ENCODE measurements around the gene COTL1.
"Not testable (repeated sequence)": the region's sequence is repeated elsewhere in the genome, so short reads cannot be mapped to it uniquely, and the experiment has no call there.

COTL1 gene

DNA sequence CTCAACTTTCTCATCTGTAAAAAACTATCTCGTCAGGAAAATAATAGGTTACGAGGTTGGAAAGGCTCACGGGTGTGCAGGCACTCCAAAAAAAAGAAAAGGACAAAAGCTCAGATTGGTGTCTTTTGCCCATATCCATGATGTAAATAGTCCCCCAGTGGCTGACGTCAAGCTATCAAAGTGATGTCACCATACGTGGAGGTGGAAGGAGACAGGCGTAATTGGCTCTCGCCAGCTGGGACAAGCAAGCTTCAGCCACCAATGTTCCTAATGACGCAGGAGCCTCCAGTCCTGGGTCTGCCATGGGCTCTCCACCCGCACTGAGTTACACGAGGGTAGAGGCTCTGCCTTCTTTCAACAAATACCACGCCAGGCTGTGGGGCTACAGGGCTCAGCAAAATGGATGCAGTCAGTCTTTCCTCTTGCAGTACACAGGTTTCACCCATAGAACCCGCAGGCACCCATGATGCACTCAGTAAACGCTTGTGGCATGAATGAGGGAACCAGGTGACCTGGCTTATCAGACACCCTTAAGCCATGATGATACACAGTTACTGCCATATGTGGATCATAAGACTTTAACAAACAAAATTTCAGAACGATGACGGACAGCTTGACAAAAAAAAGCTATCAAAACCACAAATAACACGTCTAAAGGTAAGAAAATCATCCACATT lies 50.5 kb downstream of the COTL1 start:
- no peak overlapping the region for H3K27ac ChIP-seq (ENCODE audit: low read depth, low read length)
- no peak overlapping the region for H3K4me3 ChIP-seq (ENCODE audit: low read depth, low read length)
- peaks cover 31% of the 10 kb centered on the region for H3K36me3 ChIP-seq (ENCODE audit: control insufficient read depth, insufficient read depth, low read length)
- H3K9ac ChIP-seq (ENCODE audit: low read length), result no peak overlapping the region
- H3K27me3 ChIP-seq (ENCODE audit: control insufficient read depth, insufficient read depth, low read length), result no peaks in the 10 kb centered on the region
- H3K9me3 ChIP-seq (ENCODE audit: control insufficient read depth, insufficient read depth, low read depth, low read length), result peaks cover 11% of the 10 kb centered on the region
- peaks cover 14% of the 10 kb centered on the region for H3K4me1 ChIP-seq (ENCODE audit: control insufficient read depth, insufficient read depth, low read length)

GRCh38 chr16:84566545-84567257 lies 51.2 kb downstream of the COTL1 start:
- Histone ChIP-seq H3K9ac (ENCODE audit: low read length) (no peak overlapping the region), H3K27ac (ENCODE audit: low read depth, low read length) (no peak overlapping the region), H3K36me3 (ENCODE audit: control insufficient read depth, insufficient read depth, low read length) (peaks cover 31% of the 10 kb centered on the region), H3K4me3 (ENCODE audit: low read depth, low read length) (no peak overlapping the region), H3K27me3 (ENCODE audit: control insufficient read depth, insufficient read depth, low read length) (no peaks in the 10 kb centered on the region), H3K4me1 (ENCODE audit: control insufficient read depth, insufficient read depth, low read length) (peaks cover 20% of the 10 kb centered on the region), H3K9me3 (ENCODE audit: control insufficient read depth, insufficient read depth, low read depth, low read length) (peaks cover 11% of the 10 kb centered on the region)

GRCh38 chr16:84565669-84566495 lies 52.0 kb downstream of the COTL1 start:
- Histone ChIP-seq H3K9ac (ENCODE audit: low read length) (no peak overlapping the region), H3K36me3 (ENCODE audit: control insufficient read depth, insufficient read depth, low read length) (peaks cover 31% of the 10 kb centered on the region), H3K9me3 (ENCODE audit: control insufficient read depth, insufficient read depth, low read depth, low read length) (peaks cover 5% of the 10 kb centered on the region), H3K27ac (ENCODE audit: low read depth, low read length) (no peak overlapping the region), H3K4me3 (ENCODE audit: low read depth, low read length) (no peak overlapping the region), H3K4me1 (ENCODE audit: control insufficient read depth, insufficient read depth, low read length) (peaks cover 26% of the 10 kb centered on the region), H3K27me3 (ENCODE audit: control insufficient read depth, insufficient read depth, low read length) (no peaks in the 10 kb centered on the region)

- no peak overlapping the region for H3K27ac ChIP-seq (ENCODE audit: low read depth, low read length)
- no peak overlapping the region for H3K4me3 ChIP-seq (ENCODE audit: low read depth, low read length)
- no peaks in the 10 kb centered on the region for H3K9me3 ChIP-seq (ENCODE audit: control insufficient read depth, insufficient read depth, low read depth, low read length)
- peaks cover 31% of the 10 kb centered on the region for H3K36me3 ChIP-seq (ENCODE audit: control insufficient read depth, insufficient read depth, low read length)
- H3K4me1 ChIP-seq (ENCODE audit: control insufficient read depth, insufficient read depth, low read length), result peaks cover 39% of the 10 kb centered on the region
- no peak overlapping the region for H3K9ac ChIP-seq (ENCODE audit: low read length)
- no peaks in the 10 kb centered on the region for H3K27me3 ChIP-seq (ENCODE audit: control insufficient read depth, insufficient read depth, low read length)
Measured at GRCh38 chr16:84563786-84564420, 54.0 kb downstream of the COTL1 start.

- H3K27me3 ChIP-seq (ENCODE audit: control insufficient read depth, insufficient read depth, low read length), result no peaks in the 10 kb centered on the region
Measured at GRCh38 chr16:84563064-84563715, 54.7 kb downstream of the COTL1 start.

GRCh38 chr16:84562174-84562815 lies 55.6 kb downstream of the COTL1 start:
- H3K27ac ChIP-seq (ENCODE audit: low read depth, low read length), result no peak overlapping the region
- H3K36me3 ChIP-seq (ENCODE audit: control insufficient read depth, insufficient read depth, low read length), result peaks cover 27% of the 10 kb centered on the region
- no peak overlapping the region for H3K9ac ChIP-seq (ENCODE audit: low read length)
- no peaks in the 10 kb centered on the region for H3K27me3 ChIP-seq (ENCODE audit: control insufficient read depth, insufficient read depth, low read length)
- H3K4me3 ChIP-seq (ENCODE audit: low read depth, low read length), result no peak overlapping the region
- no peaks in the 10 kb centered on the region for H3K9me3 ChIP-seq (ENCODE audit: control insufficient read depth, insufficient read depth, low read depth, low read length)
- peaks cover 43% of the 10 kb centered on the region for H3K4me1 ChIP-seq (ENCODE audit: control insufficient read depth, insufficient read depth, low read length)

More at GRCh38 chr16:84563064-84563715, 54.7 kb downstream of the COTL1 start:
- no peak overlapping the region for H3K27ac ChIP-seq (ENCODE audit: low read depth, low read length)
- H3K9me3 ChIP-seq (ENCODE audit: control insufficient read depth, insufficient read depth, low read depth, low read length), result no peaks in the 10 kb centered on the region
- H3K36me3 ChIP-seq (ENCODE audit: control insufficient read depth, insufficient read depth, low read length), result peaks cover 28% of the 10 kb centered on the region
- H3K4me1 ChIP-seq (ENCODE audit: control insufficient read depth, insufficient read depth, low read length), result peaks cover 39% of the 10 kb centered on the region
- H3K9ac ChIP-seq (ENCODE audit: low read length), result no peak overlapping the region
- H3K4me3 ChIP-seq (ENCODE audit: low read depth, low read length), result no peak overlapping the region

DNA sequence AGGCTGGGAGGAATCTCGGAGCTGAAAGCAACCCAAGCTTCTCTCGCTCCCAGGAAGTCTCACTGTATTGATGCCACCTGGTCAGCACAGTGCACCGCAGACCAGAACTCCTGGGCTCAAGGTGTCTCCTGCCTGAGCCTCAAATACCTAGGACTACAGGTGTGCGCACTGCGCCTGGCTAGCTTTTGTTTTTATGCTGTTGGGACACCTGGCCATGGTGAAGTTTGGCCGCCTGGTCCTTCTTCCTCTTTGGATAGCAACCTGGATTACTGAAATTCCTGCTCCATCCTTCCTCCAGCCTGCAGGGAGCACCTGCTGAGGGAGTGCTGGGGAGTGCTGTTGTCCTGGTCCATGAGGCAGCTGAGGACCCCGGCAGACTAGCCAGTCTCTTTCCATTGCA lies 56.6 kb downstream of the COTL1 start:
- Histone ChIP-seq H3K27me3 (ENCODE audit: control insufficient read depth, insufficient read depth, low read length) (no peaks in the 10 kb centered on the region), H3K4me3 (ENCODE audit: low read depth, low read length) (no peak overlapping the region), H3K36me3 (ENCODE audit: control insufficient read depth, insufficient read depth, low read length) (peaks cover 24% of the 10 kb centered on the region), H3K27ac (ENCODE audit: low read depth, low read length) (no peak overlapping the region), H3K4me1 (ENCODE audit: control insufficient read depth, insufficient read depth, low read length) (peaks cover 37% of the 10 kb centered on the region), H3K9me3 (ENCODE audit: control insufficient read depth, insufficient read depth, low read depth, low read length) (no peaks in the 10 kb centered on the region), H3K9ac (ENCODE audit: low read length) (no peak overlapping the region)

DNA sequence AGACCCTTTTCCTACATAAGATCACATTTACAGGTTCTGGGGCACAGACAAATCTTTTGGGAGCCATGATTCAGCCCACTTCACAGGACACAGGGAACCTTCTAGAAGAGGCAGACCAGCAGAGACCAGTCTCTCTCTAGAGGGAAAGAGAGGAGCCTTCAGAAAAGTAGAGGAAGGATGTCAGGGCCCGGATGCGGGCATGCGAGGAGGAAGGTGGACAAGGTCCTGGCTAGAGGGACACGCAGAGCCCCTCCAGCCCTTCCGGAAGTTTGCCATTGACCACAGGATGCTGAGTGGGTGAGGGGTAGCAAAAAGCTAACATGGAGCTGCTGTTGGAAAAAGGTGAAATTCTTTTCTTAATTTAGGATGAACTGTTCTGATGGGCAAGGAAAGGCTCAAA lies 57.6 kb downstream of the COTL1 start:
- Histone ChIP-seq H3K9me3 (ENCODE audit: control insufficient read depth, insufficient read depth, low read depth, low read length) (no peaks in the 10 kb centered on the region), H3K4me1 (ENCODE audit: control insufficient read depth, insufficient read depth, low read length) (peaks cover 41% of the 10 kb centered on the region), H3K27ac (ENCODE audit: low read depth, low read length) (no peak overlapping the region), H3K36me3 (ENCODE audit: control insufficient read depth, insufficient read depth, low read length) (peaks cover 16% of the 10 kb centered on the region), H3K4me3 (ENCODE audit: low read depth, low read length) (no peak overlapping the region), H3K27me3 (ENCODE audit: control insufficient read depth, insufficient read depth, low read length) (no peaks in the 10 kb centered on the region), H3K9ac (ENCODE audit: low read length) (no peak overlapping the region)

DNA sequence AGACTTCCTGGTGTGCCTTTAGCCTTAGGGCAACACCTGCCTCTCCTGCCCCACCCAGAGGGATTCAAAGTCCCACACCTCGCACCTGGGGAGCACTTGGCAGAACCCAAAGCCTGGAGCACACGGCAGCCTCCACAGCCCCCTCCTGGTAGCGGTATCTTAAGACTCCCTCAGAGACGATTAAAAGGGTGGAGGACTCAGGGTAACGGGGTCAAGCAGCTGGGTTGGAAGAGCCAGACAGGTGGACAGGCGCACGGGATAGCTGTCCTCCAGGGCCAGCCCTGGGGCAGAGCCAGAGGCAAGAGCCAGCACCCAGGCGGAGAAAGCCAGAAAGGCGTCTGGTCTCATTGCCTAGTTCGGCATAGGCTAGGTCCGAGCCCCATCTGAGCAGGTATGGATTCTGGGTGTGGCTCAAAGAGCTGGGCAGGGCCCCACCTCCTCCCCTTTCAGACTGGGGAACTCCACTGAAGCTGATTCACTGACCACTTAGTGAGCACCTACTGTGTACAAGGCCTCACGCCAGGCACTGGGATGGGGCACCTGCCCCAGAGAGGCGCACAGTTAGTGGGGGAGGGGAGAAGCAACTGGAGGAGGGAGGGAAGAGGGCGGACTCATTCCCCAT lies 58.5 kb downstream of the COTL1 start:
- no peak overlapping the region for H3K27ac ChIP-seq (ENCODE audit: low read depth, low read length)
- no peak overlapping the region for H3K4me3 ChIP-seq (ENCODE audit: low read depth, low read length)
- peaks cover 10% of the 10 kb centered on the region; the same call in 1 of the 2 replicates for H3K36me3 ChIP-seq (ENCODE audit: control insufficient read depth, insufficient read depth, low read length)
- H3K27me3 ChIP-seq (ENCODE audit: control insufficient read depth, insufficient read depth, low read length), result no peaks in the 10 kb centered on the region
- H3K9me3 ChIP-seq (ENCODE audit: control insufficient read depth, insufficient read depth, low read depth, low read length), result no peaks in the 10 kb centered on the region
- H3K9ac ChIP-seq (ENCODE audit: low read length), result no peak overlapping the region
- H3K4me1 ChIP-seq (ENCODE audit: control insufficient read depth, insufficient read depth, low read length), result peaks cover 41% of the 10 kb centered on the region

GRCh38 chr16:84558850-84559249 lies 59.0 kb downstream of the COTL1 start:
- H3K9ac ChIP-seq (ENCODE audit: low read length); H3K4me3 ChIP-seq (ENCODE audit: low read depth, low read length); H3K9me3 ChIP-seq (ENCODE audit: control insufficient read depth, insufficient read depth, low read depth, low read length); H3K27me3 ChIP-seq (ENCODE audit: control insufficient read depth, insufficient read depth, low read length); H3K27ac ChIP-seq (ENCODE audit: low read depth, low read length); H3K36me3 ChIP-seq (ENCODE audit: control insufficient read depth, insufficient read depth, low read length): not testable (repeated sequence)
- H3K4me1 ChIP-seq (ENCODE audit: control insufficient read depth, insufficient read depth, low read length), result peaks cover 41% of the 10 kb centered on the region
